ENCODE measurements around the gene NPAS1.

DNA sequence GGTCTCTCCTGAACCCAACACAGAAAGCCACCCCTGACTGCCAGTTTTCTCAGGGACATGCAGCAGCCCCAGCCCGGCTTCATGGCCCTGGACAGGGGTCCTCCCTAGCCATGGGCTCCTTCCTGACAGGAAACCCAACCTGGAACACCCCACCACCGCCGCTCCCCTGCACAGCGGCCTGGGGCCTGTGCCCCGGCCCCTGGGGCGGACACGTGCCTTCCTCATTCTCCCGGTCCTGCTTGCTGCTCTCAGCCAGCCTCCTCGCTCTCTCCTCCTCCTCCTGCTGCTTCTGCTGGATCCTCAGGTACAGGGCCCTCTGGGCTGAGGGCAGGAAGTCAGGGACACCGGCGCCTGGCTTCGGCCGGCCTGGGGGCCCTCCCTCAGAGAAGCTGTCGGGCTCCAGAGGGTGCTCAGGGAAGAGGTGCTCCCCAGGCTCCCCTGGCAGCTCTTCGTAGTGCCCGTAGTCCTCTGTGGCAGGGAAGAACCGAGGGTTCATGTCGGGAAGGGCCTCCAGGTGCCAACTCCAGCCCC lies 49.3 kb downstream of the NPAS1 start:
- TF ChIP-seq, protein P1, sequence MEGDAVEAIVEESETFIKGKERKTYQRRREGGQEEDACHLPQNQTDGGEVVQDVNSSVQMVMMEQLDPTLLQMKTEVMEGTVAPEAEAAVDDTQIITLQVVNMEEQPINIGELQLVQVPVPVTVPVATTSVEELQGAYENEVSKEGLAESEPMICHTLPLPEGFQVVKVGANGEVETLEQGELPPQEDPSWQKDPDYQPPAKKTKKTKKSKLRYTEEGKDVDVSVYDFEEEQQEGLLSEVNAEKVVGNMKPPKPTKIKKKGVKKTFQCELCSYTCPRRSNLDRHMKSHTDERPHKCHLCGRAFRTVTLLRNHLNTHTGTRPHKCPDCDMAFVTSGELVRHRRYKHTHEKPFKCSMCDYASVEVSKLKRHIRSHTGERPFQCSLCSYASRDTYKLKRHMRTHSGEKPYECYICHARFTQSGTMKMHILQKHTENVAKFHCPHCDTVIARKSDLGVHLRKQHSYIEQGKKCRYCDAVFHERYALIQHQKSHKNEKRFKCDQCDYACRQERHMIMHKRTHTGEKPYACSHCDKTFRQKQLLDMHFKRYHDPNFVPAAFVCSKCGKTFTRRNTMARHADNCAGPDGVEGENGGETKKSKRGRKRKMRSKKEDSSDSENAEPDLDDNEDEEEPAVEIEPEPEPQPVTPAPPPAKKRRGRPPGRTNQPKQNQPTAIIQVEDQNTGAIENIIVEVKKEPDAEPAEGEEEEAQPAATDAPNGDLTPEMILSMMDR (IDR thresholded peaks at IDR 0.05 in 8 of 11, conservative IDR thresholded peaks at IDR 0.05 in 3 of 11): no peak
- no peak for TF ChIP-seq POLR2A (IDR thresholded peaks at IDR 0.05)
- TF ChIP-seq POLR2AphosphoS5 (IDR thresholded peaks at IDR 0.05): peak in 1 of 3 donors; percentile 43
